GM12874 (cell line): Measurements from ENCODE around the gene COPA.

Experiments used
- CTCF ChIP-seq: IDR thresholded peaks from 2 replicates; pipeline ENCODE4 v1.5.1; 2011; ENCODE audit warnings: low read depth, mild to moderate bottlenecking, control low read depth, low read length, moderate library complexity; ENCODE audit not compliant: insufficient read depth

COPA gene

GRCh38 chr1:160332516-160332915 lies 10.5 kb downstream of the COPA start:
- TF ChIP-seq CTCF = no peak

- TF ChIP-seq CTCF = no peak
These were observed 12.9 kb downstream of the COPA start for GRCh38 chr1:160330119-160330518.

GRCh38 chr1:160328184-160328583 lies 14.9 kb downstream of the COPA start:
- TF ChIP-seq CTCF = no peak

- TF ChIP-seq CTCF = no peak
These were observed 16.6 kb downstream of the COPA start for GRCh38 chr1:160326418-160326817.

GRCh38 chr1:160325252-160325651 lies 17.8 kb downstream of the COPA start:
- TF ChIP-seq CTCF = no peak

- no peak for TF ChIP-seq CTCF
These were observed 20.2 kb downstream of the COPA start for GRCh38 chr1:160322831-160323230.

GRCh38 chr1:160315359-160315758 lies 27.7 kb downstream of the COPA start:
- TF ChIP-seq CTCF = no peak

GRCh38 chr1:160309571-160309970 lies 33.5 kb downstream of the COPA start:
- no peak for TF ChIP-seq CTCF
